K562 (cell line): ENCODE results near the gene SEPTIN2. TPM values are rescaled to one million over a fixed set of nuclear protein-coding genes. Genes with fewer than 3 reads are reported as not detected.

Source experiments
- ATF7 ChIP-seq: fragments of 450-650 bp; IDR thresholded peaks from 2 replicates; pipeline ENCODE4 v1.7.1; 2014; ENCODE audit warnings: mild to moderate bottlenecking, moderate library complexity
- BRD4 ChIP-seq: fragments of 200-600 bp; sonication (generic); IDR thresholded peaks from 2 replicates; pipeline ENCODE4 v1.6.1; 2017; ENCODE audit warnings: inconsistent platforms
- KDM1A ChIP-seq, 2 experiments: fragments of 450-650 bp; IDR thresholded peaks; 2 replicates each; pipeline ENCODE4 v1.6.1; 2016; ENCODE audit warnings: mild to moderate bottlenecking in 2 of 2
- KLF10 ChIP-seq: fragments of 250-450 bp; sonication (Bioruptor Pico); IDR thresholded peaks from 2 replicates; pipeline ENCODE4 v1.6.1; 2021; ENCODE audit warnings: matching md5 sums
- LEF1 ChIP-seq: fragments of 450-650 bp; IDR thresholded peaks from 2 replicates; pipeline ENCODE4 v1.6.1; 2016; ENCODE audit warnings: mild to moderate bottlenecking
- MBD2 ChIP-seq: sonication (generic); IDR thresholded peaks from 2 replicates; pipeline ENCODE4 v1.6.1; 2016; ENCODE audit warnings: low read depth, borderline replicate concordance
- MNT ChIP-seq, 2 experiments: fragments of 450-650 bp; conservative IDR thresholded peaks; 2 replicates each; pipeline ENCODE4 v1.6.1; 2017; ENCODE audit warnings: mild to moderate bottlenecking in 2 of 2, moderate library complexity in 2 of 2
- SIRT6 ChIP-seq: IDR thresholded peaks from one replicate; pipeline ENCODE4 v1.6.1; 2012; ENCODE audit warnings: low read depth, mild to moderate bottlenecking, control low read depth, inconsistent platforms, low read length, moderate library complexity
- SNIP1 ChIP-seq: fragments of 450-650 bp; IDR thresholded peaks from 2 replicates; pipeline ENCODE4 v1.7.1; 2017; ENCODE audit warnings: low read depth, mild to moderate bottlenecking
- SP2 ChIP-seq: IDR thresholded peaks from 2 replicates; pipeline ENCODE4 v1.6.1; 2011; ENCODE audit warnings: mild to moderate bottlenecking, low read depth, low read length, moderate library complexity; ENCODE audit not compliant: poor library complexity, severe bottlenecking; ENCODE audit errors: extremely low read depth
- TFAP4 ChIP-seq: sonication (generic); formaldehyde crosslinking; IDR thresholded peaks from 2 replicates; pipeline ENCODE4 v1.8.0; 2022; ENCODE audit warnings: missing genetic modification reagents, mild to moderate bottlenecking, moderate library complexity, borderline replicate concordance
- THAP12 ChIP-seq: fragments of 250-450 bp; sonication (Bioruptor Pico); IDR thresholded peaks from 2 replicates; pipeline ENCODE4 v1.9.0; 2021; ENCODE audit warnings: mild to moderate bottlenecking, inconsistent platforms
- ZKSCAN1 ChIP-seq: fragments of 150-350 bp; IDR thresholded peaks from 2 replicates; pipeline ENCODE4 v1.6.1; 2016; ENCODE audit warnings: low read depth, low read length
- ZNF263 ChIP-seq: sonication (generic); formaldehyde crosslinking; IDR thresholded peaks from 2 replicates; pipeline ENCODE4 v1.8.0; 2022; ENCODE audit warnings: mild to moderate bottlenecking, missing genetic modification reagents, borderline replicate concordance
- polyA plus RNA-seq, 8 experiments: library from polyadenylated mRNA; depleted of rRNA in 4 of 8; stranded (reverse) in 5 of 8; unstranded in 3 of 8; fragments of >200 nt; fragmentation: Nextera tagmentation in 2 of 8; fragmentation: Illumina TruSeq in 1 of 8; extraction: Ambion mirVana in 2 of 8; extraction: Trizol in 1 of 8; gene quantifications; 2 replicates each; pipeline versions ENCODE4 v1.2.1 to v1.2.3, GENCODE V29; 2011 to 2014; ENCODE audit warnings: inconsistent platforms in 1 of 8, missing spikeins in 1 of 8
- total RNA-seq, 7 experiments: library from RNA; depleted of rRNA in 6 of 7; stranded (reverse); fragments of >200 nt in 6 of 7; fragmentation: Illumina TruSeq in 2 of 7; extraction: Trizol in 2 of 7; gene quantifications; 2 replicates each; pipeline versions ENCODE4 v1.2.1 to v1.2.3, GENCODE V29; 2011 to 2021; ENCODE audit warnings: low replicate concordance in 1 of 7
- TF ChIP-seq, protein P1 (sequence below): fragments of 450-650 bp; IDR thresholded peaks from 2 replicates; pipeline ENCODE4 v1.6.1; 2016
- TF ChIP-seq, protein P2 (sequence below), 2 experiments: fragments of 200-800 bp in 1 of 2; sonication (Bioruptor generic) in 1 of 2; sonication (generic) in 1 of 2; formaldehyde crosslinking in 1 of 2; IDR thresholded peaks in 1 of 2; conservative IDR thresholded peaks in 1 of 2; 2 replicates each; pipeline versions ENCODE4 v1.5.0 to v1.6.1; 2016 to 2020; ENCODE audit warnings: missing compliant biosample characterization in 1 of 2, missing genetic modification characterization in 1 of 2, missing genetic modification reagents in 1 of 2
- TF ChIP-seq, protein P3 (sequence below): fragments of 200-800 bp; sonication (Bioruptor generic); IDR thresholded peaks from 2 replicates; pipeline ENCODE4 v1.6.1; 2017; ENCODE audit warnings: missing genetic modification characterization, missing compliant biosample characterization

SEPTIN2 gene
- total and polyA plus RNA-seq, 9 of the 15 experiments (the other 6 are each of a cell fraction or from before 2014, with no cell fraction given): 121 to 367 (median 166) TPM

DNA sequence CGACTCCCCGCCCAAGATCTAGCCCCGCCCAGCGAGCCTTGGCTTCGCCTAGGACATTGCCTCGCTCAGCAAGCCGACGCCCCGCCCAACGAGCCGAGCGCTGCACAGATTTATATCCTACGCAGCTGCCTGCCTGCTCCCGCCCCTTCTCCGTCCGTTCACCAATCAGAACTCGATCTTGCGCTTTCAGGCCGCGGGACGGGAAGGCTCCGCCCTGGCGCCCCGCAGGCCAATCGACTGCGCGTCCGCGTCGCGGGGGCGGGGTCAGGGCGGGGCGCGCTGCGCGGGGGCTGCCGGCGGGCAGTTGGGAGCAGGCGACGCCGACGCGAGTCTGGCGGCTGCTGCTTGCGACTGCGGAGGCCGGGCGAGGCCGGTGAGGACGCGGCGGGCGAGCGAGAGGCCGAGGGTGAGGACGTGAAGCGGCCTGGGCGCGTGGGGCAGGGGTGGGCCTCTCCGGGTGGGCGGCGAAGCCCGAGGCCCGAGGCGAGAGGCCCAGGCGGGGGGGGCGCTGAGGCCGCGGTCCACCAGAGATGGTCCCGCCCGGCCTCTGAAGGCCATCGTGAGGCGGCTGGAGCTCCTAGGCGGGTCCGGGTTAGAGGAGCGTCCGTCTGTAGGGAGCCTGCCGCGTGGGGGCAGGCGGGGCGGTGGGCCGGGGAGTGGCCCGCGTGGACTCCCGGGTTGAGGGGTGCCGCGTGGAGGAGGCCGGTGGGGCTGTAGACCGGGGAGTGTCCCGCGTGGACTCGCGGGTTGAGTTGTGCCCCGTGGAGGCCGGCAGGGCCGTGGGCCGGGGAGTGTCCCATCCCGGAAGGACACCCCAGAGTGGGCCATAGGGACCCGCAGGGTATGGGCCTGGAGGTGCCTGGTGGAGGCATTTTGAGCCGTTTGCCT lies 40.5 kb downstream of the SEPTIN2 start, which contains the start of gene FARP2 (continued):
- TF ChIP-seq KLF10 (CRISPR knock-in tag) (no peak), ZNF263 (CRISPR knock-in tag) (no peak), TFAP4 (CRISPR knock-in tag) (no peak), THAP12 (CRISPR knock-in tag) (no peak), SNIP1 (no peak), MNT (conservative IDR thresholded peaks at IDR 0.05) (peak; percentile 39 to 61; a peak in 2 of 4 replicates), MBD2 (no peak), BRD4 (no peak), SP2 (peak; percentile 35), ZKSCAN1 (no peak), LEF1 (no peak), KDM1A (IDR thresholded peaks at IDR 0.05) (peak; percentile 86 to 89), ATF7 (no peak; the same call in 1 of the 2 replicates), SIRT6 (no peak)
- TF ChIP-seq, protein P1, sequence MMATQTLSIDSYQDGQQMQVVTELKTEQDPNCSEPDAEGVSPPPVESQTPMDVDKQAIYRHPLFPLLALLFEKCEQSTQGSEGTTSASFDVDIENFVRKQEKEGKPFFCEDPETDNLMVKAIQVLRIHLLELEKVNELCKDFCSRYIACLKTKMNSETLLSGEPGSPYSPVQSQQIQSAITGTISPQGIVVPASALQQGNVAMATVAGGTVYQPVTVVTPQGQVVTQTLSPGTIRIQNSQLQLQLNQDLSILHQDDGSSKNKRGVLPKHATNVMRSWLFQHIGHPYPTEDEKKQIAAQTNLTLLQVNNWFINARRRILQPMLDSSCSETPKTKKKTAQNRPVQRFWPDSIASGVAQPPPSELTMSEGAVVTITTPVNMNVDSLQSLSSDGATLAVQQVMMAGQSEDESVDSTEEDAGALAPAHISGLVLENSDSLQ: peak; percentile 56; the same call in 1 of the 2 replicates
- TF ChIP-seq, protein P2, sequence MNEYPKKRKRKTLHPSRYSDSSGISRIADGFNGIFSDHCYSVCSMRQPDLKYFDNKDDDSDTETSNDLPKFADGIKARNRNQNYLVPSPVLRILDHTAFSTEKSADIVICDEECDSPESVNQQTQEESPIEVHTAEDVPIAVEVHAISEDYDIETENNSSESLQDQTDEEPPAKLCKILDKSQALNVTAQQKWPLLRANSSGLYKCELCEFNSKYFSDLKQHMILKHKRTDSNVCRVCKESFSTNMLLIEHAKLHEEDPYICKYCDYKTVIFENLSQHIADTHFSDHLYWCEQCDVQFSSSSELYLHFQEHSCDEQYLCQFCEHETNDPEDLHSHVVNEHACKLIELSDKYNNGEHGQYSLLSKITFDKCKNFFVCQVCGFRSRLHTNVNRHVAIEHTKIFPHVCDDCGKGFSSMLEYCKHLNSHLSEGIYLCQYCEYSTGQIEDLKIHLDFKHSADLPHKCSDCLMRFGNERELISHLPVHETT (CRISPR knock-in tag; conservative IDR thresholded peaks at IDR 0.05 in 1 of 2, IDR thresholded peaks at IDR 0.05 in 1 of 2): no peak
- TF ChIP-seq, protein P3, sequence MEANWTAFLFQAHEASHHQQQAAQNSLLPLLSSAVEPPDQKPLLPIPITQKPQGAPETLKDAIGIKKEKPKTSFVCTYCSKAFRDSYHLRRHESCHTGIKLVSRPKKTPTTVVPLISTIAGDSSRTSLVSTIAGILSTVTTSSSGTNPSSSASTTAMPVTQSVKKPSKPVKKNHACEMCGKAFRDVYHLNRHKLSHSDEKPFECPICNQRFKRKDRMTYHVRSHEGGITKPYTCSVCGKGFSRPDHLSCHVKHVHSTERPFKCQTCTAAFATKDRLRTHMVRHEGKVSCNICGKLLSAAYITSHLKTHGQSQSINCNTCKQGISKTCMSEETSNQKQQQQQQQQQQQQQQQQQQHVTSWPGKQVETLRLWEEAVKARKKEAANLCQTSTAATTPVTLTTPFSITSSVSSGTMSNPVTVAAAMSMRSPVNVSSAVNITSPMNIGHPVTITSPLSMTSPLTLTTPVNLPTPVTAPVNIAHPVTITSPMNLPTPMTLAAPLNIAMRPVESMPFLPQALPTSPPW (CRISPR knock-in tag): peak; percentile 83
